Astrocyte (in vitro differentiated cells and primary cell): Measurements from ENCODE around the gene PPP2R3A. TPM values are rescaled to one million over a fixed set of nuclear protein-coding genes. Genes with fewer than 3 reads are reported as not detected.
A peak's percentile ranks its signal among the peaks of the same experiment; 100 is the strongest.
"Not testable (repeated sequence)": the region's sequence is repeated elsewhere in the genome, so short reads cannot be mapped to it uniquely, and the experiment has no call there.

Source experiments
- DNase-seq: peaks from one replicate; pipeline ENCODE4 v3.0.0-alpha.2; 2010; ENCODE audit warnings: low read depth
- FAIRE-seq: peaks from 2 replicates; lab custom pipeline; 2011; peaks lifted over from hg19 to GRCh38; lab: Jason Lieb, UNC
- H2AFZ ChIP-seq: 2 replicates; pipeline ENCODE4 v1.6.0; 2012; ENCODE audit warnings: low read depth, low read length, inconsistent platforms
- H3K27ac ChIP-seq: 2 replicates; pipeline ENCODE4 v1.5.1; 2011; ENCODE audit warnings: low read depth, low read length, inconsistent platforms
- H3K27me3 ChIP-seq: 2 replicates; pipeline ENCODE4 v1.6.0; 2011; ENCODE audit warnings: low read length, inconsistent platforms; ENCODE audit not compliant: insufficient read depth
- H3K36me3 ChIP-seq: 2 replicates; pipeline ENCODE4 v1.5.1; 2011; ENCODE audit warnings: low read length, inconsistent platforms; ENCODE audit not compliant: insufficient read depth
- H3K4me1 ChIP-seq: 2 replicates; pipeline ENCODE4 v1.5.1; 2011; ENCODE audit warnings: low read length, inconsistent platforms; ENCODE audit not compliant: insufficient read depth
- H3K4me2 ChIP-seq: 2 replicates; pipeline ENCODE4 v1.6.0; 2012; ENCODE audit warnings: low read length, inconsistent platforms
- H3K4me3 ChIP-seq: 2 replicates; pipeline ENCODE4 v1.5.1; 2011; ENCODE audit warnings: low read depth, mild to moderate bottlenecking, low read length, inconsistent platforms; ENCODE audit not compliant: insufficient read depth
- H3K79me2 ChIP-seq: 2 replicates; pipeline ENCODE4 v1.6.0; 2012; ENCODE audit warnings: mild to moderate bottlenecking, low read length, inconsistent platforms; ENCODE audit not compliant: insufficient read depth
- H3K9ac ChIP-seq: 2 replicates; pipeline ENCODE4 v1.6.0; 2012; ENCODE audit warnings: mild to moderate bottlenecking, low read length, inconsistent platforms
- H3K9me3 ChIP-seq: 2 replicates; pipeline ENCODE4 v1.5.1; 2012; ENCODE audit warnings: low read depth, mild to moderate bottlenecking, low read length, inconsistent platforms; ENCODE audit not compliant: insufficient read depth
- H4K20me1 ChIP-seq: 2 replicates; pipeline ENCODE4 v1.6.0; 2012; ENCODE audit warnings: low read length, inconsistent platforms; ENCODE audit not compliant: insufficient read depth
- H3K27ac Mint-ChIP-seq: one replicate; pipeline ENCODE4 v1.8.0; 2021; ENCODE audit warnings: mild to moderate bottlenecking, mixed read lengths; ENCODE audit not compliant: unreplicated experiment
- H3K27me3 Mint-ChIP-seq: one replicate; pipeline ENCODE4 v1.8.0; 2021; ENCODE audit warnings: low read depth, mixed read lengths; ENCODE audit not compliant: unreplicated experiment
- H3K36me3 Mint-ChIP-seq: one replicate; pipeline ENCODE4 v1.8.0; 2021; ENCODE audit warnings: low read depth, mixed read lengths; ENCODE audit not compliant: unreplicated experiment
- H3K4me1 Mint-ChIP-seq: one replicate; pipeline ENCODE4 v1.8.0; 2021; ENCODE audit warnings: low read depth, mixed read lengths; ENCODE audit not compliant: unreplicated experiment
- H3K4me3 Mint-ChIP-seq: one replicate; pipeline ENCODE4 v1.8.0; 2021; ENCODE audit warnings: mild to moderate bottlenecking, moderate library complexity, mixed read lengths; ENCODE audit not compliant: unreplicated experiment
- H3K9me3 Mint-ChIP-seq: one replicate; pipeline ENCODE4 v1.8.0; 2021; ENCODE audit warnings: mild to moderate bottlenecking, mixed read lengths; ENCODE audit not compliant: unreplicated experiment
- EZH2 ChIP-seq: IDR thresholded peaks from 2 replicates; pipeline ENCODE4 v1.6.1; 2012; ENCODE audit warnings: mild to moderate bottlenecking, low read length, inconsistent platforms; ENCODE audit not compliant: insufficient read depth
- total RNA-seq: library from RNA; stranded (reverse); gene quantifications from 2 replicates; pipeline ENCODE4 v1.2.1, GENCODE V29; 2021
- TF ChIP-seq, protein P1 (sequence below): IDR thresholded peaks from 2 replicates; pipeline ENCODE4 v1.5.1; 2011; ENCODE audit warnings: low read depth, mild to moderate bottlenecking, inconsistent platforms, low read length, moderate library complexity; ENCODE audit not compliant: insufficient read depth

Gene PPP2R3A
- total RNA-seq, 1 donor from 2014 or later = 18.7 TPM

- Histone ChIP-seq H3K36me3 (no peaks in the 10 kb centered on the region), H3K4me2 (no peak overlapping the region), H3K9ac (no peak overlapping the region), H3K27me3 (no peaks in the 10 kb centered on the region), H2AFZ (no peak overlapping the region), H3K79me2 (peaks cover 98% of the 10 kb centered on the region), H3K27ac (no peak overlapping the region), H4K20me1 (peaks cover 94% of the 10 kb centered on the region), H3K9me3 (no peaks in the 10 kb centered on the region), H3K4me1 (no peaks in the 10 kb centered on the region), H3K4me3 (no peak overlapping the region)
- Mint-ChIP-seq H3K36me3 (no peaks in the 10 kb centered on the region), H3K4me1 (peaks cover 14% of the 10 kb centered on the region), H3K27ac (no peak overlapping the region), H3K27me3 (no peaks in the 10 kb centered on the region), H3K9me3 (no peaks in the 10 kb centered on the region), H3K4me3 (no peak overlapping the region)
- TF ChIP-seq, protein P1, sequence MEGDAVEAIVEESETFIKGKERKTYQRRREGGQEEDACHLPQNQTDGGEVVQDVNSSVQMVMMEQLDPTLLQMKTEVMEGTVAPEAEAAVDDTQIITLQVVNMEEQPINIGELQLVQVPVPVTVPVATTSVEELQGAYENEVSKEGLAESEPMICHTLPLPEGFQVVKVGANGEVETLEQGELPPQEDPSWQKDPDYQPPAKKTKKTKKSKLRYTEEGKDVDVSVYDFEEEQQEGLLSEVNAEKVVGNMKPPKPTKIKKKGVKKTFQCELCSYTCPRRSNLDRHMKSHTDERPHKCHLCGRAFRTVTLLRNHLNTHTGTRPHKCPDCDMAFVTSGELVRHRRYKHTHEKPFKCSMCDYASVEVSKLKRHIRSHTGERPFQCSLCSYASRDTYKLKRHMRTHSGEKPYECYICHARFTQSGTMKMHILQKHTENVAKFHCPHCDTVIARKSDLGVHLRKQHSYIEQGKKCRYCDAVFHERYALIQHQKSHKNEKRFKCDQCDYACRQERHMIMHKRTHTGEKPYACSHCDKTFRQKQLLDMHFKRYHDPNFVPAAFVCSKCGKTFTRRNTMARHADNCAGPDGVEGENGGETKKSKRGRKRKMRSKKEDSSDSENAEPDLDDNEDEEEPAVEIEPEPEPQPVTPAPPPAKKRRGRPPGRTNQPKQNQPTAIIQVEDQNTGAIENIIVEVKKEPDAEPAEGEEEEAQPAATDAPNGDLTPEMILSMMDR = no peak
- TF ChIP-seq EZH2 = no peak
- FAIRE-seq (no peak), DNase-seq (no peak)
Observed at GRCh38 chr3:136162322-136162721, 196.8 kb downstream of the PPP2R3A start.

GRCh38 chr3:136163607-136164006 lies 198.1 kb downstream of the PPP2R3A start:
- FAIRE-seq = peak; percentile 54
- H3K4me2 ChIP-seq, H3K9ac ChIP-seq, H3K27me3 Mint-ChIP-seq, H3K9me3 ChIP-seq, H2AFZ ChIP-seq, H3K27ac ChIP-seq, H3K36me3 Mint-ChIP-seq, H3K9me3 Mint-ChIP-seq, H3K36me3 ChIP-seq, H3K4me3 ChIP-seq, H3K4me3 Mint-ChIP-seq, H3K27ac Mint-ChIP-seq, H3K4me1 ChIP-seq, DNase-seq, H3K27me3 ChIP-seq: not testable (repeated sequence)
- peaks cover 14% of the 10 kb centered on the region for H3K4me1 Mint-ChIP-seq
- Histone ChIP-seq H4K20me1 (peaks cover 94% of the 10 kb centered on the region), H3K79me2 (peaks cover 99% of the 10 kb centered on the region)

GRCh38 chr3:136166507-136166906 lies 201.0 kb downstream of the PPP2R3A start:
- no peak overlapping the region for H3K4me2 ChIP-seq
- H3K4me3 Mint-ChIP-seq = no peak overlapping the region
- H2AFZ ChIP-seq = no peak overlapping the region
- H3K27me3 ChIP-seq = no peaks in the 10 kb centered on the region
- H4K20me1 ChIP-seq = peaks cover 97% of the 10 kb centered on the region
- H3K4me1 Mint-ChIP-seq = peaks cover 22% of the 10 kb centered on the region
- H3K4me3 ChIP-seq = no peak overlapping the region
- H3K27me3 Mint-ChIP-seq = no peaks in the 10 kb centered on the region
- H3K27ac Mint-ChIP-seq = no peak overlapping the region
- peaks cover 5% of the 10 kb centered on the region for H3K4me1 ChIP-seq
- no peaks in the 10 kb centered on the region for H3K36me3 Mint-ChIP-seq
- H3K9me3 ChIP-seq = no peaks in the 10 kb centered on the region
- H3K79me2 ChIP-seq = peaks cover 100% of the 10 kb centered on the region
- DNase-seq = no peak
- no peaks in the 10 kb centered on the region for H3K36me3 ChIP-seq
- H3K27ac ChIP-seq = no peak overlapping the region
- H3K9me3 Mint-ChIP-seq = no peaks in the 10 kb centered on the region
- FAIRE-seq = no peak
- no peak for TF ChIP-seq EZH2
- TF ChIP-seq, protein P1 = no peak
- H3K9ac ChIP-seq = no peak overlapping the region

DNA sequence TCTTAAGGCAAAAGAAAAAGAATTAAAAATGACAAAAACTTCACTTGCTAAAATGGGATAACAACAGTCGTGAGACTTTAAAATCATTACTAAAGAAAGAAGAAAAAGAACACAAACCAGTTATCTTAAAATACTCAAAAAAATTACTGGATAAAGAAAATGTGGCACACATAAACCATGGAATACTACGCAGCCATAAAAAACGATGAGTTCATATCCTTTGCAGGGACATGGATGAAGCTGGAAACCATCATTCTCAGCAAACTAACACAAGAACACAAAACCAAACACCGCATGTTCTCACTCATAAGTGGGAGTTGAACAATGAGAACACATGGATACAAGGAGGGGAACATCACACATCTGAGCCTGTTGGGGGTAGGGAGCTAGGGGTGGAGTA lies 202.7 kb downstream of the PPP2R3A start:
- H3K36me3 Mint-ChIP-seq, H3K27ac ChIP-seq, FAIRE-seq, H3K4me3 ChIP-seq, H3K36me3 ChIP-seq, H3K27ac Mint-ChIP-seq, H3K9me3 ChIP-seq, H3K4me2 ChIP-seq, H3K9me3 Mint-ChIP-seq, DNase-seq, H2AFZ ChIP-seq, H3K4me3 Mint-ChIP-seq, H3K27me3 Mint-ChIP-seq, H3K4me1 ChIP-seq, H3K27me3 ChIP-seq, H3K9ac ChIP-seq: not testable (repeated sequence)
- peaks cover 19% of the 10 kb centered on the region for H3K4me1 Mint-ChIP-seq
- peaks cover 100% of the 10 kb centered on the region for H3K79me2 ChIP-seq
- H4K20me1 ChIP-seq = peaks cover 97% of the 10 kb centered on the region
